ENCODE measurements around the gene KRTAP29-1.

Gene KRTAP29-1

DNA sequence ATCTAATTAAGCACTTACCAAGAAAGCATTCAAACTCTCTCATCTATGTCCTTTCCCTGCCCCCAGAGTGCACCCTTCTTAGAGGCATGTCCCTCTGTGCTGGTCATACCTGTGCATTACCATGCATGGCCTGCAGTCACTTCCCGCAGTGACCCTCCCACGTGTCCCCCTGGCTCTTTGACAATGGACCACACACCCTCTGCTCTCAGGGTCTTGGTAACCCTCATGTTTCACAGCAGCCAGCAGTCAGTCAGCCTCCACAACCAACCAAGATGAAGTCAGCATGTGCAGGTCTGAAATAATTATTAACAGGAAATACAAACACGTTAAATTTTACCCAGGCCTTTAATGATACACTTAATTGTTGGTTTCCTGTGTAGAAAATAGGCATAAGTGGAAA is 37.8 kb upstream of the KRTAP29-1 start:
- FAIRE-seq (no peak), DNase-seq (ENCODE audit: insufficient read length, low spot score) (no peak)
- TF ChIP-seq SPI1 (IDR thresholded peaks at IDR 0.05; ENCODE audit: low read depth, low read length) (no peak), POU2F2 (IDR thresholded peaks at IDR 0.05; ENCODE audit: low read depth, low read length) (no peak), PAX5 (IDR thresholded peaks at IDR 0.05; ENCODE audit: insufficient read depth, low read length, severe bottlenecking) (no peak), POLR2A (IDR thresholded peaks at IDR 0.05; ENCODE audit: low read depth, low read length) (no peak)

DNA sequence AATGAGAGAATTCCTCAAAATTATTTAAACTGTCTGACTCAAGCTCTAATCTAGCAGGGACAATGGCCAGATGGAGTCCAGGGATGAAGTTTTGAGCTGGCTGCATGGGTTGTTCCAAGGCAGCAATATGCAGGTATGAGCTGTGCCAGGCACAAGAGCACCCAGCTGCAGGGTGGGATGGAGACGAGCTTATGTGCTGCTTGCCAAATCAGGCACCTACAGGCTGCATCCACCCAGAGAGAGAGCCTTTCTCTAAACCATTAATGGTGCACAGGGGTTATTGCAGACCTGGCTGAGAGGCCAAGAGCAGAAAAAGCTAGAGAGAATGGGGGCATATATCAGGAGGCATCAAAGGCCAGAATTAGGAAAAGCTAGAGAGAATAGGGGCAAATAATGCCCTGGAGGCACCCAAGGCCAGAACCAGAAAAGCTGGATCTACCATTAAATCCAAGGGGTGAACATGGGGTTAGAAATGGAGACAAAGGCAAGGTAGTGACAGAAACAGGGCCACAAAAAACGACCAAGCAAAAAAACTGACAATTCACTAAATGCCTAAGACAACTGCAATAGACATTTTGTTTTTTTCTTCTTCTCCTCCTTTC is 37.0 kb upstream of the KRTAP29-1 start:
- TF ChIP-seq SPI1 (IDR thresholded peaks at IDR 0.05; ENCODE audit: low read depth, low read length) (no peak), POLR2A (IDR thresholded peaks at IDR 0.05; ENCODE audit: low read depth, low read length) (no peak), POLR2AphosphoS5 (IDR thresholded peaks at IDR 0.05; ENCODE audit: low read depth, low read length) (no peak), PAX5 (IDR thresholded peaks at IDR 0.05; ENCODE audit: insufficient read depth, low read length, severe bottlenecking) (no peak), POU2F2 (IDR thresholded peaks at IDR 0.05; ENCODE audit: low read depth, low read length) (no peak), TAF1 (IDR thresholded peaks at IDR 0.05; ENCODE audit: low read depth, low read length) (no peak)
- FAIRE-seq: no peak

DNA sequence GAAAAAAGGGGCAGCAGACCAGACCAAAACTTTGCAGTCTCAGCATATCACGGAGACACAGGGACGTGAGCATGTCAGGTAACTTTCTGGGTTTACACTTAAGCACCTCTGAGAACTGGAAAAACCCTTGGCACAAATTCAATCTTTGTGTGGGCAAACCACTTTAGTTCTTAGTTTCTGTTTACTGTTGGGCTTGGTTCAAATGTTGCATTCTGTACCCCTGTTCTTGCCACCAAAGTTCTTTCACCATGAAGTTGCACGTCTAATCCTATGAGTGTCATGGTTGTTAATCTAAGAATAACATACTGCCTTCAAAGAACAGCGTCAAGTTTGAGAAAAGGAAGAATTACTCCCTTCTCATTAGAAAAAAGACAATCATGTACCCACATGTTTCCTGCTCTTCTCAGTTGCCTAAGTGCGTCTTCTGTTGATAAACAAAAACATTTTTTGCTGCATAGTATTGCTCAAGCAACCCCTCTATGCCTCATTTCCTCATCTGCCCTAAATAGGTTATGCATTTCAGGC is 36.4 kb upstream of the KRTAP29-1 start:
- no peak for TF ChIP-seq POLR2AphosphoS5 (IDR thresholded peaks at IDR 0.05; ENCODE audit: low read depth, low read length)
- TF ChIP-seq TAF1 (IDR thresholded peaks at IDR 0.05; ENCODE audit: low read depth, low read length): no peak
- no peak for TF ChIP-seq PAX5 (IDR thresholded peaks at IDR 0.05; ENCODE audit: insufficient read depth, low read length, severe bottlenecking)
- no peak for TF ChIP-seq SPI1 (IDR thresholded peaks at IDR 0.05; ENCODE audit: low read depth, low read length)
- no peak for TF ChIP-seq POLR2A (IDR thresholded peaks at IDR 0.05; ENCODE audit: low read depth, low read length)
- no peak for TF ChIP-seq POU2F2 (IDR thresholded peaks at IDR 0.05; ENCODE audit: low read depth, low read length)
- DNase-seq (ENCODE audit: insufficient read length, low spot score): no peak
- FAIRE-seq: no peak

More for the DNA sequence above, 37.0 kb upstream of the KRTAP29-1 start:
- DNase-seq (ENCODE audit: insufficient read length, low spot score): no peak

DNA sequence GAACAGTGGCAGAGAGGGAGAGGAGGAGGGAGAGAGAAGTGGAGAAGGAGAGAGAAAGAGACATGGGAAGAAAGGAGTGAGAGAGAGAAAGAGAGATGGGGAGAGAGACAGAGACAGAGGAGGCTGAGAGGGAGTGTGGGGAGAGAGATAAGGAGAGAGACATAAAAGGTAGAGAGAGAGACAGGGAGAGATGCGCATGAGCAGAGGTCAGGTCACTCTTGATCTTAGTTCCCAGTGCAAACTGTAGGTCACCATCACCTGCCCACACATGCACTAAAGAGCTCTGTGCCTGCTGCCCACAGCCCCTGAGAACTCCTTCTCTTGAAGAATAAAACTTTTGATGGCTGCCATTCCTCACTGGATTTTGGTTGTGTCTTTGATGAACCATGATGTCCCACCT is 33.1 kb upstream of the KRTAP29-1 start:
- FAIRE-seq (no peak), DNase-seq (ENCODE audit: insufficient read length, low spot score) (no peak)
- TF ChIP-seq POU2F2 (IDR thresholded peaks at IDR 0.05; ENCODE audit: low read depth, low read length): no peak
- no peak for TF ChIP-seq POLR2A (IDR thresholded peaks at IDR 0.05; ENCODE audit: low read depth, low read length)
- no peak for TF ChIP-seq POLR2AphosphoS5 (IDR thresholded peaks at IDR 0.05; ENCODE audit: low read depth, low read length)
- no peak for TF ChIP-seq PAX5 (IDR thresholded peaks at IDR 0.05; ENCODE audit: insufficient read depth, low read length, severe bottlenecking)
- TF ChIP-seq TAF1 (IDR thresholded peaks at IDR 0.05; ENCODE audit: low read depth, low read length): no peak
- no peak for TF ChIP-seq SPI1 (IDR thresholded peaks at IDR 0.05; ENCODE audit: low read depth, low read length)

DNA sequence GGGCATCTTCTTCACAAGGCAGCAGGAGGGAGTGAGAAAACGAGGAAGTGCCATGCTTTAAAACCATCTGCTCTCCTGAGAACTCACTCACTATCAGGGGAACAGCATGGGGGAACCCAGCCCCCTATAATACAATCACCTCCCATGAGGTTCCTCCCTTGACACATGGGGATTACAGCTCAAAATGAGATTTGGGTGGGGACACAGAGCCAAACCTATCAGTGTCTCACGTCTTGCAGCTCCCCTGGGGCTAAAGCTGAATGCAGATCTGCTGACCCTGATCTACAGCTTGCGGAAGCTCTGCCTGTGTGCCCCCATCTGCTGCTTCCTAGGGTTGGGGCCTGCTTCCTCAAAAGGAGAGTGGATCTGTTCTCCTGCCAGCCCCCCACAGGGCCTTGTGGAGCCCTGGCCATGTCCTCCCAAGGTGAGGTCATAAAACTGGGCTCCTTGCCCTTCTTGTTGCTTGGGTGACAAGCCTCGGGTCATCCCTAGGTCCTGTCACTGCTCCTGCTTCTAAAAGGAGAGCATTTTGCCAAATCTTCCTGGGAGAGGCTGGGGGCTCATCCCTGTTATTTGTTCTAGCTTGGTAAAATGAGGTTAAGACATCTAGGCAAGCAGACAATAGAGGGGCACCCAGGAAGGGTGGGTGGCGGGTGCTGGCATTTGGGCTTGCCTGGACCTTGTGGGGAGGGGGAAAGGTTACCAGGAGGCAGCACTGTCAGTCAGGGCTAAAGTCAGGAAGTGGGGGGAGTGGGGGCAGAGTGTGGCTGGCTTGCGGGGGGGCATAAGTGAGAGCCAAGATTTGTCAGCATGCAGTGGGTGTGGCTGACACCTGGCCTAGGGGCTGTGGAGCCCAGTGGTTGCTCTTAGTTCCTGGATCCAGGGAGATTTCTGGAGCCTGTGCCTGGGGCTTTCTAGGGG is 32.0 kb upstream of the KRTAP29-1 start:
- TF ChIP-seq TAF1 (IDR thresholded peaks at IDR 0.05; ENCODE audit: low read depth, low read length): no peak
- no peak for TF ChIP-seq PAX5 (IDR thresholded peaks at IDR 0.05; ENCODE audit: insufficient read depth, low read length, severe bottlenecking)
- TF ChIP-seq SPI1 (IDR thresholded peaks at IDR 0.05; ENCODE audit: low read depth, low read length): no peak
- FAIRE-seq (no peak), DNase-seq (ENCODE audit: insufficient read length, low spot score) (no peak)

GRCh38 chr17:41333836-41334235 is 31.2 kb upstream of the KRTAP29-1 start:
- TF ChIP-seq POLR2A (IDR thresholded peaks at IDR 0.05; ENCODE audit: low read depth, low read length): no peak
- no peak for TF ChIP-seq POLR2AphosphoS5 (IDR thresholded peaks at IDR 0.05; ENCODE audit: low read depth, low read length)
- no peak for TF ChIP-seq SPI1 (IDR thresholded peaks at IDR 0.05; ENCODE audit: low read depth, low read length)
- no peak for TF ChIP-seq POU2F2 (IDR thresholded peaks at IDR 0.05; ENCODE audit: low read depth, low read length)
- TF ChIP-seq PAX5 (IDR thresholded peaks at IDR 0.05; ENCODE audit: insufficient read depth, low read length, severe bottlenecking): no peak
- no peak for TF ChIP-seq TAF1 (IDR thresholded peaks at IDR 0.05; ENCODE audit: low read depth, low read length)
- FAIRE-seq (no peak), DNase-seq (ENCODE audit: insufficient read length, low spot score) (no peak)

GRCh38 chr17:41333098-41333497 is 30.4 kb upstream of the KRTAP29-1 start:
- no peak for FAIRE-seq
- no peak for DNase-seq (ENCODE audit: insufficient read length, low spot score)
- TF ChIP-seq POLR2AphosphoS5 (IDR thresholded peaks at IDR 0.05; ENCODE audit: low read depth, low read length) (no peak), POU2F2 (IDR thresholded peaks at IDR 0.05; ENCODE audit: low read depth, low read length) (no peak), POLR2A (IDR thresholded peaks at IDR 0.05; ENCODE audit: low read depth, low read length) (no peak), PAX5 (IDR thresholded peaks at IDR 0.05; ENCODE audit: insufficient read depth, low read length, severe bottlenecking) (no peak), SPI1 (IDR thresholded peaks at IDR 0.05; ENCODE audit: low read depth, low read length) (no peak), TAF1 (IDR thresholded peaks at IDR 0.05; ENCODE audit: low read depth, low read length) (no peak)

DNA sequence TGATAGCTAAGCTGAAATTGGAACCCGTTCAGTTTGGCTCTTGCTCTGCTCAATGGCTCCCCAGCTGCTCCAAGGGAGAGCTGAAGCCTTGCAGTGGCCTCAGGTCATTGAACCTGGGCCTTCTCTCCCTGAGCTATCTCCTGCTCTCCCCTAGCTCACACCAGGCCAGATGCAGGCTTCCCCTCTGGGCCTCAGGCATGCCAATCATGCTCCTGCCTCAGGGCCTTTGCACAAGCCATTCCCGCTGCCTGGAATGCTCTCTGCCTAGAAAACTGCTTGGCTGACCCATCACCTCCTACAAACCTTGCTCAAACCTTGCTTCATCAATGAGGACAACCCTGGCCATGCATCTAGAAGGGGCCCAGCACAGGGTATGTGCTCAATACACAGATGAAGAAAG is 29.6 kb upstream of the KRTAP29-1 start:
- DNase-seq (ENCODE audit: insufficient read length, low spot score) (no peak), FAIRE-seq (no peak)
- TF ChIP-seq POLR2AphosphoS5 (IDR thresholded peaks at IDR 0.05; ENCODE audit: low read depth, low read length): no peak
- no peak for TF ChIP-seq POU2F2 (IDR thresholded peaks at IDR 0.05; ENCODE audit: low read depth, low read length)
- TF ChIP-seq TAF1 (IDR thresholded peaks at IDR 0.05; ENCODE audit: low read depth, low read length): no peak
- no peak for TF ChIP-seq POLR2A (IDR thresholded peaks at IDR 0.05; ENCODE audit: low read depth, low read length)
- TF ChIP-seq SPI1 (IDR thresholded peaks at IDR 0.05; ENCODE audit: low read depth, low read length): no peak
- TF ChIP-seq PAX5 (IDR thresholded peaks at IDR 0.05; ENCODE audit: insufficient read depth, low read length, severe bottlenecking): no peak

DNA sequence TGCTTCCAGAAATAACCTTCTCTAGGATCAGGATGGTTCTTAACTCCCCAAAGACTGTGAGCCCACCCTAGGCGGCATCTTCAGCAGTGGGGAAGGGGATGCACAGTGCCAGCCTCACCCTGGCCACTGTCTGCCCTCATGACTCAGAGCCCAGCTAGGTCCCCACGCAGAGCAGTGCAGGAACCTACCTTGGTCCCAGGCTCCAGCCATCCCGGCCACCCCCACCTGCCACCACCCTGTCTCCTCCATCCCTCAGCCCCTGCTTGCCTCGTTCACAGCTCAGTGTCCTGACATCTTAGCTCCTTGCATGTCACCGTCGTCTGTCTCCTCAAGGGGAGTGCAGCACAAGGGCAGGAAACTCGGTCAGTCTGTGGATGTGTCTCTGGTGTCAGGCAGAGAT is 29.0 kb upstream of the KRTAP29-1 start:
- DNase-seq (ENCODE audit: insufficient read length, low spot score) (no peak), FAIRE-seq (no peak)
- no peak for TF ChIP-seq POLR2A (IDR thresholded peaks at IDR 0.05; ENCODE audit: low read depth, low read length)
- no peak for TF ChIP-seq POLR2AphosphoS5 (IDR thresholded peaks at IDR 0.05; ENCODE audit: low read depth, low read length)
- TF ChIP-seq TAF1 (IDR thresholded peaks at IDR 0.05; ENCODE audit: low read depth, low read length): no peak
- TF ChIP-seq SPI1 (IDR thresholded peaks at IDR 0.05; ENCODE audit: low read depth, low read length): no peak
- TF ChIP-seq POU2F2 (IDR thresholded peaks at IDR 0.05; ENCODE audit: low read depth, low read length): no peak
- no peak for TF ChIP-seq PAX5 (IDR thresholded peaks at IDR 0.05; ENCODE audit: insufficient read depth, low read length, severe bottlenecking)
